KMS-11 (cell line): Measurements from ENCODE around the gene COL12A1.

Experiments
- H2AFZ ChIP-seq: fragments of 200-600 bp; sonication (generic); 2 replicates; pipeline ENCODE4 v1.6.1; 2016; ENCODE audit warnings: antibody characterized with exemption, mixed run types, low read depth
- H3K27ac ChIP-seq: fragments of 200-600 bp; sonication (generic); 2 replicates; pipeline ENCODE4 v1.6.1; 2016; ENCODE audit warnings: mild to moderate bottlenecking, mixed run types
- H3K27me3 ChIP-seq: fragments of 200-600 bp; sonication (generic); 2 replicates; pipeline ENCODE4 v1.6.1; 2017; ENCODE audit warnings: mild to moderate bottlenecking, low read depth, mixed run types, moderate library complexity; ENCODE audit not compliant: insufficient read depth
- H3K36me3 ChIP-seq: fragments of 200-600 bp; sonication (generic); 2 replicates; pipeline ENCODE4 v1.6.1; 2017; ENCODE audit warnings: mild to moderate bottlenecking, mixed run types; ENCODE audit not compliant: insufficient read depth
- H3K4me1 ChIP-seq: fragments of 200-600 bp; sonication (generic); 2 replicates; pipeline ENCODE4 v1.6.1; 2016; ENCODE audit warnings: mild to moderate bottlenecking, low read depth, mixed run types; ENCODE audit not compliant: poor library complexity, severe bottlenecking
- H3K4me2 ChIP-seq: fragments of 200-600 bp; sonication (generic); 2 replicates; pipeline ENCODE4 v1.7.0; 2016; ENCODE audit warnings: mild to moderate bottlenecking, mixed run types
- H3K4me3 ChIP-seq: fragments of 200-600 bp; sonication (generic); IDR thresholded peaks from 2 replicates; pipeline ENCODE4 v1.6.1; 2017; ENCODE audit warnings: low read depth, low read length, mixed read lengths; ENCODE audit not compliant: insufficient read depth
- H3K79me2 ChIP-seq: fragments of 200-600 bp; sonication (generic); 2 replicates; pipeline ENCODE4 v1.6.1; 2016; ENCODE audit warnings: low read depth, mixed run types; ENCODE audit not compliant: insufficient read depth
- H3K9ac ChIP-seq: fragments of 200-600 bp; sonication (generic); 2 replicates; pipeline ENCODE4 v1.6.1; 2016; ENCODE audit warnings: mild to moderate bottlenecking, mixed run types
- H4K20me1 ChIP-seq: fragments of 200-600 bp; sonication (generic); 2 replicates; pipeline ENCODE4 v1.6.1; 2016; ENCODE audit warnings: mild to moderate bottlenecking, mixed run types; ENCODE audit not compliant: insufficient read depth
- CTCF ChIP-seq: fragments of 200-600 bp; sonication (generic); conservative IDR thresholded peaks from 2 replicates; pipeline ENCODE4 v1.6.1; 2017; ENCODE audit warnings: low read depth, mild to moderate bottlenecking, antibody characterized with exemption, low read length, moderate library complexity, mixed read lengths

Gene COL12A1

GRCh38 chr6:75211920-75212590, 6.2 kb upstream of the COL12A1 start:
- no peaks in the 10 kb centered on the region for H3K36me3 ChIP-seq
- H3K9ac ChIP-seq, result no peak overlapping the region
- no peak overlapping the region for H3K4me3 ChIP-seq
- no peak for TF ChIP-seq CTCF
- no peaks in the 10 kb centered on the region for H3K4me1 ChIP-seq
- no peaks in the 10 kb centered on the region for H4K20me1 ChIP-seq
- H3K4me2 ChIP-seq, result no peak overlapping the region
- no peaks in the 10 kb centered on the region for H3K79me2 ChIP-seq
- no peak overlapping the region for H3K27ac ChIP-seq
- no peak overlapping the region for H2AFZ ChIP-seq
- H3K27me3 ChIP-seq, result no peaks in the 10 kb centered on the region

- Histone ChIP-seq H2AFZ (no peak overlapping the region), H3K79me2 (no peaks in the 10 kb centered on the region), H3K27ac (no peak overlapping the region), H4K20me1 (no peaks in the 10 kb centered on the region), H3K4me2 (no peak overlapping the region), H3K27me3 (no peaks in the 10 kb centered on the region), H3K9ac (no peak overlapping the region), H3K36me3 (no peaks in the 10 kb centered on the region), H3K4me3 (no peak overlapping the region), H3K4me1 (no peaks in the 10 kb centered on the region)
- peak; percentile 72 for TF ChIP-seq CTCF
Observed at GRCh38 chr6:75210885-75211739, 5.3 kb upstream of the COL12A1 start.

- H3K4me2 ChIP-seq, result peak overlapping the region; percentile 41; the same call in 1 of the 2 replicates
Observed at GRCh38 chr6:75209184-75209723, 3.4 kb upstream of the COL12A1 start.

More at GRCh38 chr6:75209184-75209723, 3.4 kb upstream of the COL12A1 start:
- Histone ChIP-seq H3K27ac (no peak overlapping the region), H3K4me3 (no peak overlapping the region), H3K9ac (no peak overlapping the region), H4K20me1 (no peaks in the 10 kb centered on the region), H3K27me3 (no peaks in the 10 kb centered on the region), H3K79me2 (no peaks in the 10 kb centered on the region), H3K4me1 (no peaks in the 10 kb centered on the region), H2AFZ (peak overlapping the region; percentile 64; the same call in 1 of the 2 replicates), H3K36me3 (no peaks in the 10 kb centered on the region)
- 0 out of 2 replicates have a peak, but pooled peaks have one; percentile 16 for TF ChIP-seq CTCF
